ELF-1 (cell line): ENCODE data around the gene ADIPOR2.
A peak's percentile ranks its signal among the peaks of the same experiment; 100 is the strongest.

Experiments used
- DNase-seq: peaks from one replicate; pipeline ENCODE4 v3.0.0-alpha.2; 2016; ENCODE audit warnings: low read depth, low spot score

Gene ADIPOR2

GRCh38 chr12:1829306-1829900 is 138.5 kb downstream of the ADIPOR2 start:
- no peak for DNase-seq

GRCh38 chr12:1830401-1830845 is 139.6 kb downstream of the ADIPOR2 start:
- no peak for DNase-seq

GRCh38 chr12:1830981-1831963 is 140.4 kb downstream of the ADIPOR2 start:
- DNase-seq, result peak; percentile 92

- no peak for DNase-seq
Measured at GRCh38 chr12:1832801-1833595, 142.1 kb downstream of the ADIPOR2 start.

GRCh38 chr12:1833596-1834028 is 142.7 kb downstream of the ADIPOR2 start:
- no peak for DNase-seq

GRCh38 chr12:1834186-1834925 is 143.5 kb downstream of the ADIPOR2 start:
- DNase-seq, result no peak

GRCh38 chr12:1835211-1836131 is 144.6 kb downstream of the ADIPOR2 start:
- DNase-seq, result no peak

- DNase-seq, result no peak
Measured at GRCh38 chr12:1836241-1836803, 145.5 kb downstream of the ADIPOR2 start.

- peak; percentile 30 for DNase-seq
Measured at GRCh38 chr12:1836854-1837421, 146.1 kb downstream of the ADIPOR2 start.

- peak; percentile 30 for DNase-seq
Measured at GRCh38 chr12:1837541-1838204, 146.8 kb downstream of the ADIPOR2 start.
